BE2C (cell line): ENCODE data around the gene ZMYM1.

Experiments
- DNase-seq: peaks from one replicate; pipeline ENCODE4 v3.0.0-alpha.2; 2020
- H3K27me3 ChIP-seq: fragments of 250-450 bp; sonication (Bioruptor Pico); 2 replicates; pipeline ENCODE4 v1.5.1; 2020; ENCODE audit warnings: mild to moderate bottlenecking
- H3K36me3 ChIP-seq: fragments of 250-450 bp; sonication (Bioruptor Pico); 2 replicates; pipeline ENCODE4 v1.5.1; 2020; ENCODE audit warnings: mild to moderate bottlenecking
- H3K4me1 ChIP-seq: fragments of 250-450 bp; sonication (Bioruptor Pico); 2 replicates; pipeline ENCODE4 v1.5.1; 2020
- H3K4me3 ChIP-seq: 2 replicates; pipeline ENCODE4 v1.5.1; 2011; ENCODE audit warnings: low read depth, low read length
- H3K9me3 ChIP-seq: fragments of 250-450 bp; sonication (Bioruptor Pico); 2 replicates; pipeline ENCODE4 v1.5.1; 2020
- TF ChIP-seq, protein P1 (sequence below): IDR thresholded peaks from 2 replicates; pipeline ENCODE4 v1.5.1; 2012; ENCODE audit warnings: mild to moderate bottlenecking, low read depth, low read length

The ZMYM1 gene

DNA sequence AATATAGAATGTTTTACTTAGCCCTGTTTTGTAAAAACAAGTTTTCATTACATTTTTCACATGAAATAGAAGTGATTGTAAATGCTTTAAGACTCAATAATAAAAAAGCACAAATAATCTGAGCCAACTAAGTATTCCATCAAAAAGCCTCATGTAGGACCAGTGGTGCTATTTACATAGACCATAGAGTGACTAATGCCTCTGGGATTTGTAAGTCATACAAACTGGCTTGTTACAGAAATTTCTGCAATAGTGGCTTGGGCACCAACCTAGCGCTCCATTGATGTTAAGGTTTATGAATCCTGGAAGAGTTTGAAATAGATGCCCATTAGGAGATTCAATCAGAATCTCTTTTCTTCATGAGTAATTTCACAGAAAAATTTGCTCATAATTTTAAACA, 31.9 kb downstream of the ZMYM1 start:
- Histone ChIP-seq H3K27me3 (no peaks in the 10 kb centered on the region), H3K9me3 (no peaks in the 10 kb centered on the region), H3K4me3 (no peak overlapping the region), H3K4me1 (no peaks in the 10 kb centered on the region), H3K36me3 (no peaks in the 10 kb centered on the region)
- TF ChIP-seq, protein P1, sequence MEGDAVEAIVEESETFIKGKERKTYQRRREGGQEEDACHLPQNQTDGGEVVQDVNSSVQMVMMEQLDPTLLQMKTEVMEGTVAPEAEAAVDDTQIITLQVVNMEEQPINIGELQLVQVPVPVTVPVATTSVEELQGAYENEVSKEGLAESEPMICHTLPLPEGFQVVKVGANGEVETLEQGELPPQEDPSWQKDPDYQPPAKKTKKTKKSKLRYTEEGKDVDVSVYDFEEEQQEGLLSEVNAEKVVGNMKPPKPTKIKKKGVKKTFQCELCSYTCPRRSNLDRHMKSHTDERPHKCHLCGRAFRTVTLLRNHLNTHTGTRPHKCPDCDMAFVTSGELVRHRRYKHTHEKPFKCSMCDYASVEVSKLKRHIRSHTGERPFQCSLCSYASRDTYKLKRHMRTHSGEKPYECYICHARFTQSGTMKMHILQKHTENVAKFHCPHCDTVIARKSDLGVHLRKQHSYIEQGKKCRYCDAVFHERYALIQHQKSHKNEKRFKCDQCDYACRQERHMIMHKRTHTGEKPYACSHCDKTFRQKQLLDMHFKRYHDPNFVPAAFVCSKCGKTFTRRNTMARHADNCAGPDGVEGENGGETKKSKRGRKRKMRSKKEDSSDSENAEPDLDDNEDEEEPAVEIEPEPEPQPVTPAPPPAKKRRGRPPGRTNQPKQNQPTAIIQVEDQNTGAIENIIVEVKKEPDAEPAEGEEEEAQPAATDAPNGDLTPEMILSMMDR, result no peak
- no peak for DNase-seq

DNA sequence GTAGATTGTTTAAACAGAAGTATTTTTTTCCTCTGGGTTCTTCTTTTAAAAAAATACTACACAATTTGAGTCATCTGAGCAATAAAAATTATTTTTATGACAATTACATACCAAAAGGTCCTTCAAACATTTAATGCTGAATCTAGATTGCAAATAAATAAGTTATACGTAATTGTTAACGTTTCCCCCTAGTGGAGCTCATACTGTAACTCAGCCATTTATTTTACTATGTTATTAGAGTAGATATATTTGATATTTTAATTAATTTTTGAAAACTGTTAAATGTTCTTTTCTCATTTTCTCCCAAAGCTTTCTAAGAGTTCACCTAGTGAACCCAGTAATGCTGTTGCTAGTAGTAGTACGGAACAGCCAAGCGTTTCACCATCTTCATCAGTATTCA, 33.5 kb downstream of the ZMYM1 start:
- Histone ChIP-seq H3K4me3 (no peak overlapping the region), H3K4me1 (no peaks in the 10 kb centered on the region), H3K27me3 (no peaks in the 10 kb centered on the region), H3K9me3 (no peaks in the 10 kb centered on the region), H3K36me3 (no peaks in the 10 kb centered on the region)
- TF ChIP-seq, protein P1, result no peak
- no peak for DNase-seq

DNA sequence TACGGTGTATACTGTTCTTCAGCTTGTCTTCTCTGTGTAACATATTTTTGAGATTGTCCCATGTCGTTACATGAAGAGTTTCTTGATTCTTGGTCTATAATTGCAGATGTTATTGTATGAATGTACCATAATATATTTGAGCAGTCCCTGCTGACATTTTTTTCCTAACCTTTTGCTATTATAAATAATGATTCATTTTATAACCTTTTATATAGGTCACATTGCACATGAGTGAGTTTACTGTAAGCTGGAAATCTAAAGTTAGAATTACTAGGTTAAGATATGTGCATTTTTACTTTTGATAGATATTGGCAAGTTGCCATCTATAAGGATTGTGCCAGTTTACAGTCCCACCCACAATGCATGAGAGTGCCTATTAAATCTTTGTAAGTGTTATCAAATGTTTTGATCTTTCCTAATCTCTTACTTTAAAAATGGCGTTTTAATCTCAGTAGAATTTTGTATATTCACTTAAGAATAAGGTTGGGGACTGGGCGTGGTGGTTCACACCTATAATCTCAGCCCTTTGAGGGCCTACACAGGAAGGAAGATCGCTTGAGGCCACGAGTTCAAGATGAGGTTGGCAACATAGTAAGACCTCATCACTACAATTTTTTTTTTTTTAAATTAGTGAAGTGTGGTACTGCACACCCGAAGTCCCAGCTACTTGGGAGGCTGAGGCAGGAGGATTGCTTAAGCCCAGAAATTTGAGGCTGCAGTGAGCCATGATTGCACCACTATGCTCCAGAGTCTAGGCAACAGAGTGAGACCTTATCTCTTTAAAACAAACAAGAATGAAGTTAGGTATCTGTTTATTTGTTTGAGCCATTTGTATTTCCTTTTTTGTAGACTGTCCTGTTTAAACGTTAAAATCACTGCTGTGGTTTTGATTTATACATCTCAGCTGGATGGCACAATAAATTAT, 36.5 kb downstream of the ZMYM1 start:
- H3K4me1 ChIP-seq, result no peaks in the 10 kb centered on the region
- H3K9me3 ChIP-seq, result no peaks in the 10 kb centered on the region
- DNase-seq, result no peak
- TF ChIP-seq, protein P1, result no peak
- no peaks in the 10 kb centered on the region for H3K27me3 ChIP-seq
- H3K36me3 ChIP-seq, result no peaks in the 10 kb centered on the region
- no peak overlapping the region for H3K4me3 ChIP-seq

DNA sequence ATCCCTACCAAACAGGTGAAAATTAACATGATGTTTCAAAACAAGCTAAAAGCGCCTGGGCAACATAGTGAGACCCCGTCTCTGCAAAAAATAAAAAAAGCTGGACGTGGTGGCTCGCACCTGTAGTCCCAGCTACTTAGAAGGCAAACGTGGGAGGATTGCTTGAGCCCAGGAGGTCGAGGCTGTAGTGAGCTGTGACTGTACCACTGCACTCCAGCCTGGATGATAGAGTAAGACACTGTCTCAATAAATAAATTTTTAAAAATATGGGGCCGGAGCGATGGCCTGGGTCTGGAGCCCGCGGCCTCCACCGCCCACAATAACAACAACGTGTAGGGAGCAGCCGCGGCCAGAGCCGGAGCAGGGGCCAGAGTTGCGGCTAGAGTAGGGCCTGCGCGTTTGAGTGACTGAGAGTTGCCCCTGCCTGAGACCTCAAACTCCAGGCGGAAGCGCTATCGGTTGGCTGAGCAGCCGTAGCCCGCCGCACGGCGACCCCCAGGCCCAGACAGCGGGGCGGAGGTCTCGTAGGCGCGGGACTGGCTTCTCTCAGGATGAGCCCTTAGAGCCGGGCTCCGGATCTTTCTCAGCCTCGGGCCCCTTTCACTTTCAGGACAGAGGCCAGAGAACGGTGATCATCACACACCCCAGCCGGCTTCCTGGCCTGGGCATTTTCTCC, 41.4 kb downstream of the ZMYM1 start:
- no peaks in the 10 kb centered on the region for H3K27me3 ChIP-seq
- DNase-seq, result peak; percentile 5
- H3K4me1 ChIP-seq, result no peaks in the 10 kb centered on the region
- H3K36me3 ChIP-seq, result no peaks in the 10 kb centered on the region
- TF ChIP-seq, protein P1, result no peak
- no peaks in the 10 kb centered on the region for H3K9me3 ChIP-seq
- H3K4me3 ChIP-seq, result peak overlapping the region; percentile 30

DNA sequence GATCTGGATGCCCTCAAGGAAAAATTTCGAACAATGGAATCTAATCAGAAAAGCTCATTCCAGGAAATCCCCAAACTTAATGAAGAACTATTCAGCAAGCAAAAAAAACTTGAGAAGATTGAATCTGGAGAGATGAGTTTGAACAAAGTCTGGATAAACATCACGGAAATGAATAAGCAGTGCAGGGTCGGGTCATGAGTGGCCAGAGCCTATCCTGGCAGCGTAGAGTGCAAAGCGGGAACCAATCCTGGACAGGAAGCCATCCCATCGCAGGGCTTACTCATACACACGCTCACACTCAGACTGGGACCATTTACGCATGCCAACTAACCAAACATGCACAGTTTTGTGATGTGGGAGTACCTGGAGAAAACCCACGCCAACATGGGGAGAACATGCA, 43.1 kb downstream of the ZMYM1 start:
- no peaks in the 10 kb centered on the region for H3K9me3 ChIP-seq
- no peaks in the 10 kb centered on the region for H3K36me3 ChIP-seq
- no peak overlapping the region for H3K4me3 ChIP-seq
- TF ChIP-seq, protein P1, result no peak
- H3K4me1 ChIP-seq, result no peaks in the 10 kb centered on the region
- DNase-seq, result no peak
- H3K27me3 ChIP-seq, result no peaks in the 10 kb centered on the region

DNA sequence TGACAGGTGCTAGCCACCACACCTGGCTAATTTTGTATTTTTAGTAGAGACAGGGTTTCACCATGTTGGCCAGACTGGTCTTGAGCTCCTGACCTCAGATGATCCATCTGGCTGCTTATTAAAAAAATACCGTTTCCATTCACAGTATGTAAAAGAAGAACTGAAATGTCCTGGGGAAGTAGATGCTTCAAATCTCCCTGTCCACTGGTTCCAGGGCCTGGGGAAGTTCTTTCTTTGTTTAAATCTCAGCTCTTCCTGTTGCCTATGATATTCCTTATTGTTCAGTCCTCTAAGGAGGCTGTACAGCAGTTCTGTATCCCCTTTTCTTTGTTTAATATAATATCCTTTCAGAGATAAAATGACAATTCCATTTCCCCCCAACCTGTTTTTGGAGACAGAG, 47.4 kb downstream of the ZMYM1 start:
- DNase-seq, result no peak
- Histone ChIP-seq H3K9me3 (no peaks in the 10 kb centered on the region), H3K27me3 (no peaks in the 10 kb centered on the region), H3K4me3 (no peak overlapping the region), H3K36me3 (no peaks in the 10 kb centered on the region), H3K4me1 (no peaks in the 10 kb centered on the region)
- TF ChIP-seq, protein P1, result no peak
